HEK293T (cell line): ENCODE results near the gene RXFP4.
"Not testable (repeated sequence)": the region's sequence is repeated elsewhere in the genome, so short reads cannot be mapped to it uniquely, and the experiment has no call there.

ENCODE experiments used
- ARNT ChIP-seq: fragments of 450-650 bp; IDR thresholded peaks from 2 replicates; pipeline ENCODE4 v1.6.1; 2017; ENCODE audit warnings: mild to moderate bottlenecking
- BHLHE40 ChIP-seq: fragments of 450-650 bp; IDR thresholded peaks from 2 replicates; pipeline ENCODE4 v1.6.1; 2016; ENCODE audit warnings: mild to moderate bottlenecking, moderate library complexity, borderline replicate concordance
- ELF4 ChIP-seq: fragments of 450-650 bp; IDR thresholded peaks from 2 replicates; pipeline ENCODE4 v1.6.1; 2017; ENCODE audit warnings: antibody characterized with exemption
- FOXK2 ChIP-seq: fragments of 450-650 bp; IDR thresholded peaks from 2 replicates; pipeline ENCODE4 v1.6.1; 2016; ENCODE audit warnings: mild to moderate bottlenecking
- FOXM1 ChIP-seq: fragments of 450-650 bp; IDR thresholded peaks from 2 replicates; pipeline ENCODE4 v1.6.1; 2017; ENCODE audit warnings: mild to moderate bottlenecking, borderline replicate concordance
- L3MBTL2 ChIP-seq: fragments of 450-650 bp; conservative IDR thresholded peaks from 2 replicates; pipeline ENCODE4 v1.6.1; 2016; ENCODE audit warnings: mild to moderate bottlenecking
- NFRKB ChIP-seq: fragments of 450-650 bp; IDR thresholded peaks from 2 replicates; pipeline ENCODE4 v1.6.1; 2016; ENCODE audit warnings: mild to moderate bottlenecking, moderate library complexity
- SP1 ChIP-seq: fragments of 450-650 bp; IDR thresholded peaks from 2 replicates; pipeline ENCODE4 v1.6.1; 2017
- SUZ12 ChIP-seq: fragments of 450-650 bp; IDR thresholded peaks from 2 replicates; pipeline ENCODE4 v1.6.1; 2016; ENCODE audit warnings: mild to moderate bottlenecking
- TARDBP ChIP-seq: fragments of 450-650 bp; IDR thresholded peaks from 2 replicates; pipeline ENCODE4 v1.6.1; 2016
- ZNF384 ChIP-seq: fragments of 450-650 bp; IDR thresholded peaks from 2 replicates; pipeline ENCODE4 v1.6.1; 2016

DNA sequence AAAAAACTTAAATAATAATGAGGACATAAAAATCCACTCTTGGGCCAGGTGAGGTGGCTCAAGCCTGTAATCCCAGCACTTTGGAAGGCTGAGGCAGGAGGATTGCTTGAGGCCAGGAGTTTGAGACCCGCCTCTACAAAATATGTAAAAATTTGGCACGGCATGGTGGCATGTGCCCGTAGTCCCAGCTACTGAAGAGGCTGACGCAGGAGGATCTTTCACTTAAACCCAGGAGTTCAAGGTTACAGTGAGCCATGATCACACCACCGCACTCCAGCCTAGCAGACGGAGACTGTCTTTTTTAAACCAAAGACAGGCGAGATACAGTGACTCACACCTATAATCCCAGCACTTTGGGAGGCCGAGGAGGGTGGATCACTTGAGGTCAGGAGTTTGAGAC lies 45.0 kb upstream of the RXFP4 start:
- not testable (repeated sequence) for TF ChIP-seq BHLHE40, SUZ12, FOXM1, L3MBTL2, ZNF384, SP1, ELF4, ARNT, TARDBP, FOXK2, NFRKB
